GM12875 (cell line): Measurements from ENCODE around the gene INHBA.

Experiments used
- H3K4me3 ChIP-seq: one replicate; pipeline ENCODE4 v1.5.1; 2011; ENCODE audit warnings: low read depth, low read length, control low read depth
- TF ChIP-seq, protein P1 (sequence below): IDR thresholded peaks from 2 replicates; pipeline ENCODE4 v1.5.1; 2011; ENCODE audit warnings: low read depth, mild to moderate bottlenecking, control low read depth, inconsistent platforms, low read length, moderate library complexity, borderline replicate concordance; ENCODE audit not compliant: insufficient read depth

The INHBA gene

DNA sequence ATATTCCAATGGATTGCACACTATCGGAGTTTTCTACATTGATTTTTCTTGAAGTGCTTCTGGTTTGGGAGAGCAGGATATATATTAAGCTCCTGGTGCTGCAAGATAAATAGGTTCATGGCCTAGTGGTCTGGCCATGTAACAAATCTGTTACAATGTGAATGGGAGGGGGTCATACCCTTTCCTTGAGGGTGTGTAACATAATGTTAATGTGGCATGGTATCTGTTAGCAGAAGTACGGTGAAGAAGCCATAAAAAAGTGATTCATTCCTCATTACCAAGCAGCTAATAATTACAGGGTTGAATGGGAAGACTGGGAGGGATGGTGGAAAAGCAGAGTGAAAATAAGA, 61.2 kb downstream of the INHBA start:
- TF ChIP-seq, protein P1, sequence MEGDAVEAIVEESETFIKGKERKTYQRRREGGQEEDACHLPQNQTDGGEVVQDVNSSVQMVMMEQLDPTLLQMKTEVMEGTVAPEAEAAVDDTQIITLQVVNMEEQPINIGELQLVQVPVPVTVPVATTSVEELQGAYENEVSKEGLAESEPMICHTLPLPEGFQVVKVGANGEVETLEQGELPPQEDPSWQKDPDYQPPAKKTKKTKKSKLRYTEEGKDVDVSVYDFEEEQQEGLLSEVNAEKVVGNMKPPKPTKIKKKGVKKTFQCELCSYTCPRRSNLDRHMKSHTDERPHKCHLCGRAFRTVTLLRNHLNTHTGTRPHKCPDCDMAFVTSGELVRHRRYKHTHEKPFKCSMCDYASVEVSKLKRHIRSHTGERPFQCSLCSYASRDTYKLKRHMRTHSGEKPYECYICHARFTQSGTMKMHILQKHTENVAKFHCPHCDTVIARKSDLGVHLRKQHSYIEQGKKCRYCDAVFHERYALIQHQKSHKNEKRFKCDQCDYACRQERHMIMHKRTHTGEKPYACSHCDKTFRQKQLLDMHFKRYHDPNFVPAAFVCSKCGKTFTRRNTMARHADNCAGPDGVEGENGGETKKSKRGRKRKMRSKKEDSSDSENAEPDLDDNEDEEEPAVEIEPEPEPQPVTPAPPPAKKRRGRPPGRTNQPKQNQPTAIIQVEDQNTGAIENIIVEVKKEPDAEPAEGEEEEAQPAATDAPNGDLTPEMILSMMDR, result no peak

DNA sequence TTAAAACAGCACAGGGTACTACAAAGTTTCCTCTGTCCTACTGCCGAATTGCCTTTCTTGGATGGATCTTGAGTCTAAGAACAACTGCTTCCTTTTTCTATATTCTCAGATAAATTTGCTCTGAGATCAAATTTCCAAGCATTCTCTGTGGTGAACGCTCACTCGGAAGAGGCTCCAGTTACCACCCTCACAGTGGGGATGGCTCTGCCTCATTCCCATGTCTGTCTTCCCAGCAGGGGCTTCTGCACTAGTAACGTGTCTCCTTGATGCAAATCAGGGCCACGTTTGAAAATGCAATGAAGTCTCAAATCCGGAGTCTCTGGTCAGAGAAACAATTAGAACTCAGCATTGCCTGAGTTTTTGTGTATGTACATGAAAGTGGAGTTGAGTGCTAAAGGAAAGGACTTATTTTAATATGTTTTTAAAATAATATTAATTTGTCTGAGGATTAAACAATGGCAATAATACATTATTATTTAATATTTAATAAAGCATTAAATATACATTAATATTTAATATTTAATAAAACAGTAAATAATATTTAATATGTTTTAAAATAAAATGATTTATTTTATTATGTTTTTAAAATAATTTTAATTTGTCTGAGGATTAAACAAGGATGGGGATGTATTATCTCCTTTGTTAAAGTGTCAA, 61.8 kb downstream of the INHBA start:
- TF ChIP-seq, protein P1, result no peak
- H3K4me3 ChIP-seq, result no peak overlapping the region

More for the DNA sequence above, 61.2 kb downstream of the INHBA start:
- no peak overlapping the region for H3K4me3 ChIP-seq

DNA sequence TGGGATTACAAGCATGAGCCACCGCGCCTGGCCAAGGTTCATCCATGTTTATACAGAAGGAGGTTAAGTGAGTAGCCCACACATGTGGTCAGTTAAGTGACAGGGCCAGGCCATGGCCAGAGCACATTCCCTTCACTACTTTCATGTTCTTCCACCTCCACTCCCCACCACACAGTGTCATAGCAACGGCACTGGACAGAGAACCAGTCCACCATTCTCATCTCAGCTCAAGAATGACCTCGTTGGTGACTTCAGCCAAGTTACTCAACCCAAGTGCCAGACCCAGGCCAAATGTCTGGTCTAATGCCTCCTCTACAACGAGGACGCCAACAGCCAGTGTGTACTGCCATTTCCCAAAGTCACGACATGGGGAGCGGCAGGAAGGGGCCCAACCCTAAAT, 62.4 kb downstream of the INHBA start:
- no peak overlapping the region for H3K4me3 ChIP-seq
- TF ChIP-seq, protein P1, result no peak

DNA sequence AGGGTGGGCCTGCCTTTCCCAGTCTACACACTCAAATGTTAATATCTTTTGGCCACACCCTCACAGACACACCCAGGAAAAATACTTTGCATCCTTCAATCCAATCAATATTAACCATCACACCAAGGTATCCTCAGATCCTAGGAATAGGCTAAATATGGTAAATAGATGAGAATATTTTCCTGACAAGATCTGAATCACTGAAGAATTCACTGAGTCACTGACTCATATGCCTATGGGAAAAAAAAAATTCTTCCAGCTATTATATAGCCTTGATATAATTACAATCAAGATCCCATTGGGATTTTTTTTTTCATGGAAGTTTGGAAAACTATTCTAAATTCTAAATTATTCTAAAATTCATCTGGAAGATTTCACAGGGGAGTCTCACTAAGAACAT, 65.8 kb downstream of the INHBA start:
- TF ChIP-seq, protein P1, result no peak
- H3K4me3 ChIP-seq, result no peak overlapping the region
